Activated naive CD4-positive, alpha-beta T cell treated with anti-CD3 and anti-CD28 coated beads for 36 hours (primary cell): ENCODE measurements around the gene SRSF4. TPM values are rescaled to one million over a fixed set of nuclear protein-coding genes. Genes with fewer than 3 reads are reported as not detected.

Experiments
- CTCF ChIA-PET: fragments of 350-600 bp; sonication (Branson Sonifier 250); formaldehyde crosslinking; loops from one replicate; lab custom pipeline; 2021; ENCODE audit warnings: antibody characterized with exemption; lab: Charles Lee
- DNase-seq: peaks from one replicate; pipeline ENCODE4 v3.0.0-alpha.2; 2020
- H3K27ac Mint-ChIP-seq: one replicate; pipeline ENCODE4 v1.8.0; 2021; ENCODE audit warnings: mild to moderate bottlenecking, mixed read lengths
- H3K27me3 Mint-ChIP-seq: one replicate; pipeline ENCODE4 v1.8.0; 2021; ENCODE audit warnings: low read depth, mixed read lengths
- H3K36me3 Mint-ChIP-seq: one replicate; pipeline ENCODE4 v1.8.0; 2021; ENCODE audit warnings: low read depth, mixed read lengths
- H3K4me1 Mint-ChIP-seq: one replicate; pipeline ENCODE4 v1.8.0; 2021; ENCODE audit warnings: low read depth, mixed read lengths
- H3K4me3 Mint-ChIP-seq: one replicate; pipeline ENCODE4 v1.8.0; 2021; ENCODE audit warnings: mild to moderate bottlenecking, moderate library complexity, mixed read lengths
- H3K9me3 Mint-ChIP-seq: one replicate; pipeline ENCODE4 v1.8.0; 2021; ENCODE audit warnings: mixed read lengths
- intact Hi-C: fragments of 100-400 bp; cut with micrococcal nuclease; formaldehyde crosslinking; loops from one replicate; pipeline ENCODE4 v1.15.1; 2023
- total RNA-seq, 2 experiments: library from RNA; stranded (reverse); gene quantifications; one replicate each; pipeline ENCODE4 v1.2.3, GENCODE V29; 2021

Gene SRSF4
- total RNA-seq, 2 experiments from 2014 or later = 166 to 170 TPM

DNA sequence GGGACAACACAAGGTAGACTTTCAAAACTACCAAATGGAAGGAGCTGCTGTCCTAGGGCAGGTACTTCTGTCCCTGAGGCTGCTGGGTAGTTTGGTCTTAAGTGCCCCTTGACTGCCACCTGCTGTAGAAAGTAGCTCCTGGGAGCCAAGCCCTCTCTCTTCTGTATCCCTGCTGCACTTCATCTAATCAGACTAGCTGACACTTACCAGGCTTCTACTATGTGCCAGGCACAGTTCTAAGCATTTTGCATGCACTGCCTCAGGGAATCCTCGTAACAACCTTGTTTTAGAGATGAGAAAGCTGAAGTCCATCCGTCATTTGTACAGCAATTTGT is 15.9 kb upstream of the SRSF4 start:
- Mint-ChIP-seq H3K27ac (no peak overlapping the region), H3K36me3 (peaks cover 26% of the 10 kb centered on the region), H3K9me3 (no peaks in the 10 kb centered on the region), H3K27me3 (no peaks in the 10 kb centered on the region), H3K4me1 (peaks cover 3% of the 10 kb centered on the region), H3K4me3 (no peak overlapping the region)
- DNase-seq = peak; percentile 57
- intact Hi-C loops = loop anchor here (1.0 kb wide), 1 partner anchor 315 kb away; no protein-coding TSS in a partner anchor
- CTCF ChIA-PET = interaction anchor here (0.6 to 2.0 kb wide), 12 partner anchors 11 to 427 kb away, joined by 3 to 7 read pairs (median 4); no protein-coding TSS in a partner anchor

DNA sequence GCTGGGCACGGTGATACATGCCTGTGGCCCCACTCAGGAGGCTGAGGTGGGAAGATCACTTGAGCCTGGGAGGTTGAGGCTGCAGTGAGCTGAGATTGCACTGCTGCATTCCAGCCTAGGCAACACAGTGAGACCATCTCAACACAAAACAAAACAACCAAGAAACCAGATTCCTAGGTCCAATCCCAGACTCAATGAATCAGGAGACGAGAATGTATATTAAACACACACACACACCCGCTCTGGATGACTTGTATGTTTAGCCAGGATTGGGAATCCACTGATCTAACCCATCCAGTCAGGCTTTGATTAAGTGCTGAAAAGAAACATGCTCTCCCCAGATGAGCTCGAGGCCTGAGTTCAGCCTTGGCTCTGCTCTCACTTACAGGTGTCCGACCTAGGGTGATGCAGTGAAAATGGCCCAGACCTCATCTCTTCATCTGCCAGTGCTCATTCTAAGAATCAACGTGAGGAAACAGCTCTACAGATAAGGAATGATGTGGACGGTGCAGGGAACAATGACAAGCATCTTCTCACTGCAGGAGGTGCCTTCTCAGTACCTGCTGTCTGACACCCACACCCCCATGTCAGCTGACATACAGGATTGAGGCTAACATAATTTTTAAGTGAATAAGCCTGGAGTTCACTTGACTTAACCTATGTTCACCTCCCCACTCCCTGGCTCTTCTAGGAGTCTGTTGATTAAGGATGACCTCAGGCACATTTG is 15.3 kb upstream of the SRSF4 start:
- no peaks in the 10 kb centered on the region for H3K4me1 Mint-ChIP-seq
- intact Hi-C loops = loop anchor here (1.0 kb wide), 1 partner anchor 315 kb away; no protein-coding TSS in a partner anchor
- CTCF ChIA-PET = interaction anchor here (0.6 to 2.0 kb wide), 11 partner anchors 11 to 427 kb away, joined by 3 to 8 read pairs (median 4); no protein-coding TSS in a partner anchor
- no peaks in the 10 kb centered on the region for H3K27me3 Mint-ChIP-seq
- no peak for DNase-seq
- H3K27ac Mint-ChIP-seq = no peak overlapping the region
- peaks cover 24% of the 10 kb centered on the region for H3K36me3 Mint-ChIP-seq
- H3K4me3 Mint-ChIP-seq = no peak overlapping the region
- no peaks in the 10 kb centered on the region for H3K9me3 Mint-ChIP-seq

DNA sequence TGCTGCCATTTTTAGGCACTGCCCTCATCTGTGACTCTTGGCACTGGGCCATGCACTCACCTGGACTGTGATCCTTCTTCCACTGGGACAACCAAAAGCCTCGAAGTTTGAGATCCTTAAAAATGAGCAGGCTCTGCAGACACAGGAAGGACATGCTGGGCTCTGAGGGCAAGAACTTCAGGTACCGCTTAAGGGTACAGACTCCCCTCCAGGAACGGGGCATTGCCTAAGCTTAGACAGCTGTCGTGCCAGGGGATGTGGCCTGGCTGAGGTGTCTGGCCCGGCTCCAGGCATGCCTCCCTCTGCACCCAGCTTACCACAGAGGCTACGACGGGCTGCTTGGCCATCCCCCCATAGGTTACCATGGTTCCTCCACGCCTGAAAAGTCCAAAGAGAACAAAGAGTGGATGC is 14.2 kb upstream of the SRSF4 start:
- Mint-ChIP-seq H3K36me3 (peaks cover 22% of the 10 kb centered on the region), H3K9me3 (no peaks in the 10 kb centered on the region), H3K27me3 (no peaks in the 10 kb centered on the region), H3K27ac (no peak overlapping the region), H3K4me1 (no peaks in the 10 kb centered on the region), H3K4me3 (no peak overlapping the region)
- DNase-seq = no peak
- CTCF ChIA-PET = interaction anchor here (1.6 kb wide), 1 partner anchor 314 kb away, joined by 8 read pairs; no protein-coding TSS in a partner anchor
- intact Hi-C loops = no loop called here

DNA sequence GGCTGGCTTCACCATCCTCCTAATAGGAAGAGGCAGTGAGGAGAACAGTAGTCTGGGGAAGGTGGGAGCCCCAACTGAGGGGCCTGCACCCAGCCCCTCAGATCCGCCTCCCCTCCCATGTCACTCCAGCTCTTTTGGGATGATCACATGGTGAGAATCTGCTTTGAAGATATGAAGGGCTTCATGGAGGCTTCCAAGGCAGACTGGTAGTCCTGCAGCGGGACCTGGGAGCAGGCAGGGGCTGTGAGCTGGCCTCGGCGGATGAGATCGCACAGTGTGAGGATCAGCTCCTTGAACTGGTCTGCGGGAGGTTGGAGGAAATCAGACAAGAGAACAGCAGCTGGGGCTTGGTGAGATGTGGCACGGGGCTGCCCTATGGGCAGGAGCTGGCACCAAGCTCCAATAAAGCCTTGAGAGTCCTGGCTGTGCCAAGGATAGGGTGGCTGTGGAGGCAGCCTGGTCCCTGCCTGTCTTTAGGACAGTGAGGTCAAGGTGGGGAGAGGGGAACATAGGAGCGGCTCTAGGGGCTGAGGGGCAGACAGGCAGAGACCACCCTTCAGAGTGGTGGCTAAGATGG is 12.3 kb upstream of the SRSF4 start:
- CTCF ChIA-PET = interaction anchor here (1.3 kb wide), 1 partner anchor 9 kb away, joined by 5 read pairs; no protein-coding TSS in a partner anchor
- Mint-ChIP-seq H3K4me3 (no peak overlapping the region), H3K9me3 (no peaks in the 10 kb centered on the region), H3K4me1 (no peaks in the 10 kb centered on the region), H3K36me3 (peaks cover 18% of the 10 kb centered on the region), H3K27me3 (no peaks in the 10 kb centered on the region), H3K27ac (no peak overlapping the region)
- intact Hi-C loops = no loop called here
- no peak for DNase-seq

DNA sequence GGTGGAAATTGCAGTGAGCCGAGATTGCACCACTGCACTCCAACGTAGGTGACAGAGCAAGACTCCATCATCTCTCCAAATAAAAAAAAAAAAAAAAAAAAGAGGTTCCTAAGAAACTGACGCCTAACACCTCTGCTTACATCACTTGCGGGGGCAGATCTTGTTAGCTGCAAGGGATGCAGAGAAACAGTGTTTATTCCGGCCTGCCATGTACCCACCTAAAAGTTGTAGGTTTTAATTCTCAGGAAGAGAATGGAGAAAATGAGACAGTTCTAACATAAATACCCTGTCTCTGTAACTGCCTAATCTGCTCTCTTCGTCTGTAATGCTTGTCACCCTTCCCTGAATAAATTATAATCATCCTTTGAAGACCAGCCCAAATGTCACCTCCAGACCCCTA is 9.0 kb upstream of the SRSF4 start:
- Mint-ChIP-seq H3K4me1 (no peaks in the 10 kb centered on the region), H3K27me3 (no peaks in the 10 kb centered on the region), H3K9me3 (no peaks in the 10 kb centered on the region), H3K36me3 (peaks cover 12% of the 10 kb centered on the region), H3K4me3 (no peak overlapping the region), H3K27ac (no peak overlapping the region)
- intact Hi-C loops = no loop called here
- CTCF ChIA-PET = no interaction called here
- no peak for DNase-seq

DNA sequence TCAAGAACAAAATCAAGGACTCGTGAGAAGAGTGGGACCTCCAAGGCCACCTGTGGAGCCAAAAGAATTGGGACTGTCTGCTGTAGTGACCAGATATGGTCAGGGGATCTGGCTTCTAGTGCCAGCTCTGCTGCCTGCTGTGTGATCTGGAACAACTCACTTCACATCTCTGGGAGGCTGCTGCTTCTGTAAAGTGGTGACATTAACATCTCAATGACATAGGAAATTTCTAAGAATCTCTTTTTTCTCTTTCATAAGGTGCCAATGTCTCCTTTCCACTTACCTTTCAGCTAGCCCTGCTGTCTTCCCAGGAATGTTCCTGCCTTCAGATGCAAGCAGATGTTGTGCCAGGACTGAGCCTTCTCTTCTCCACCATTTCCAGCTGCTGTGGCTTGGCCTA is 5.0 kb upstream of the SRSF4 start:
- no peak overlapping the region for H3K27ac Mint-ChIP-seq
- intact Hi-C loops = no loop called here
- CTCF ChIA-PET = interaction anchor here (0.7 to 0.9 kb wide), 3 partner anchors 11 to 267 kb away, joined by 3 read pairs; no protein-coding TSS in a partner anchor
- H3K4me1 Mint-ChIP-seq = peaks cover 5% of the 10 kb centered on the region
- no peak for DNase-seq
- no peaks in the 10 kb centered on the region for H3K27me3 Mint-ChIP-seq
- peaks cover 5% of the 10 kb centered on the region for H3K36me3 Mint-ChIP-seq
- H3K9me3 Mint-ChIP-seq = no peaks in the 10 kb centered on the region
- no peak overlapping the region for H3K4me3 Mint-ChIP-seq

DNA sequence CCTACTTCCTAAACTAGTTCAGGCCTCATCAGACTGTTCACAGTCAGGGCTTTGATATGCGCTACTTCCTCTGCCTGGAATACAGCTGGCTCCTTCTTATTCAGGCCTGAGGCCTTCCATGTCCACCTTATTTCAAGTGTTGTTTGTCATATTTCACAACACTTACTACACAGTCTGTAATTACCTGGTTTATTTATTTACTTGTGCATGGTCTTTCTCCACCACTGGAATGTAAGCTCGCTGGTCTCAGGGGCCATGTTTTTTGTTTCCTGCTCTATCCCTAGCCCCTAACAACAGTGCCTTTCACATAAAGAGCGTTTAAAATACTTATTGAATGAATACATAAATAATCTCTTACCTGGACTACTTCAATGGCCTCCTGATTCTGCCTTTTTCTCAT is 4.6 kb upstream of the SRSF4 start:
- no peaks in the 10 kb centered on the region for H3K9me3 Mint-ChIP-seq
- DNase-seq = no peak
- CTCF ChIA-PET = interaction anchor here (0.9 kb wide), 1 partner anchor 11 kb away, joined by 3 read pairs; no protein-coding TSS in a partner anchor
- H3K27ac Mint-ChIP-seq = no peak overlapping the region
- H3K4me1 Mint-ChIP-seq = peaks cover 5% of the 10 kb centered on the region
- H3K36me3 Mint-ChIP-seq = peaks cover 5% of the 10 kb centered on the region
- intact Hi-C loops = no loop called here
- H3K4me3 Mint-ChIP-seq = no peak overlapping the region
- no peaks in the 10 kb centered on the region for H3K27me3 Mint-ChIP-seq

DNA sequence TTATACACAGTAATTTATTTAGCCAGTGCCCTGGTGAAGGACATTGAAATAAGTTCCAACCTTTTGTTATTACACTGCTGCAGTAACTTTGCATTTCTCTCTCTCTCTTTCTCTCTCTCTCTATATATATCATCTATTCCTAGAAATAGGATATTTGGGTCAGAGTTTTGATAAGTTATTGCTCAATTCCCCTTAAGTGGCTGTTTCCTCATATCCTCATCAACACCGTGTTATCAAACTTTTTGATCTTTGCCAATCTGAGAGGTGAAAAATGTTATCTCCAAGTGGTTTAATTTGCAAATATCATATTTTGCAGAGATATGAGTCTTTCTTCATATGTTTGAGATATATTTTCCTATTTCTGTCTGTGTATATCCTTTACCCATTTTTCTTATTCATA is 1.6 kb upstream of the SRSF4 start:
- Mint-ChIP-seq H3K27me3 (no peaks in the 10 kb centered on the region), H3K4me1 (peaks cover 23% of the 10 kb centered on the region), H3K27ac (no peak overlapping the region), H3K36me3 (peaks cover 23% of the 10 kb centered on the region), H3K9me3 (no peaks in the 10 kb centered on the region), H3K4me3 (peak overlapping the region; percentile 93)
- no peak for DNase-seq
- intact Hi-C loops = loop anchor here (5.0 kb wide), 1 partner anchor 141 kb away; no protein-coding TSS in a partner anchor
- CTCF ChIA-PET = interaction anchor here (0.6 to 3.1 kb wide), 4 partner anchors 9 to 299 kb away, joined by 3 to 9 read pairs (median 4); no protein-coding TSS in a partner anchor

DNA sequence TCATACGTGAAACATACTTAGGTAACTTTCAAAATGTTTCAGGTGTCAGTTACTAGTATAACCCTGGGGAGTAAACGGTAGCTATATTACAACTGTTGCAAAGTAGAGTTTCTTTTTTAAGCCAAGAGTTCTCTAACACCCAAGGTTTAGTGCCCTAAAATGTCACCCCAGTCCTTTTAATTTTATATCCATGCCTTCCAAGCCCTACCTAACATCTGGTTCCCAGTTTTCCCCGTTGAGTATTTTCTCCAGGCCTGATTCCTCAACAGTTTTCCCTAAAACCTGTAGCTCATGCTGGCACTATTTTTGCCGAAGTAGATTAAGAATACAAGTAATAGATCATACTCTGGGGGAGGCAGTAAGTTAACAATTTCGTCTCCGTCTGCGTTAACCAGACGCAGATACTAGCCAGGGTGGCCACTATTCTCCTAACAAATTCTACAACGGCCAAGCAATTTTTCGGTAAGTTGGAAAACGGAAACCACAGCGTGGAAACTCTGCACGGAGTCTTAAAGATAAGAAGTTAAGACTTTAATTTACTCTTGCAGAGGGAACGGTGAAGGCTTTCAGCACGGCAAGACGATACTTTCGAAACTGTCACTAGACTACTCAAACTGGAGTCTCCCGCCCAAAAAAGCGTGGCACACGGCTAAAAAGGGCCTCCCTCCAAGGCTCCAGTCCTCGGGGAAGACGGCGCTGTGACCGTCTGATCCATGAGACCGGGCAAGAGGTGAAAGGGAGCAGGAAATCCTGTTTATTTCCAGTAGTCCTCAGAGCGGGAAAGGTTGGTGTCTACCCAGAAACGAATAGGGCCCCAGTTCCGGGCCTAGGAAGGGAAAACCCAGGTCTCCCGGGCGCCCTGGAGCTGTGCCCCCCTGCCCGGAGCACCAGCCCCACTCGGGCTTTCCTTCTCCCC is 945 bp downstream of the SRSF4 start:
- H3K36me3 Mint-ChIP-seq = peaks cover 40% of the 10 kb centered on the region
- no peaks in the 10 kb centered on the region for H3K9me3 Mint-ChIP-seq
- CTCF ChIA-PET = interaction anchor here (0.6 to 3.1 kb wide), 6 partner anchors 19 to 304 kb away, joined by 3 to 15 read pairs (median 8); no protein-coding TSS in a partner anchor
- peaks cover 43% of the 10 kb centered on the region for H3K4me1 Mint-ChIP-seq
- peak; percentile 55 for DNase-seq
- no peaks in the 10 kb centered on the region for H3K27me3 Mint-ChIP-seq
- intact Hi-C loops = loop anchor here (1.0 to 5.0 kb wide), 8 partner anchors 50 to 538 kb away; partner anchors contain the start of genes EPB41, MECR, TAF12 and TMEM200B
- H3K27ac Mint-ChIP-seq = peak overlapping the region; percentile 98
- peak overlapping the region; percentile 93 for H3K4me3 Mint-ChIP-seq

DNA sequence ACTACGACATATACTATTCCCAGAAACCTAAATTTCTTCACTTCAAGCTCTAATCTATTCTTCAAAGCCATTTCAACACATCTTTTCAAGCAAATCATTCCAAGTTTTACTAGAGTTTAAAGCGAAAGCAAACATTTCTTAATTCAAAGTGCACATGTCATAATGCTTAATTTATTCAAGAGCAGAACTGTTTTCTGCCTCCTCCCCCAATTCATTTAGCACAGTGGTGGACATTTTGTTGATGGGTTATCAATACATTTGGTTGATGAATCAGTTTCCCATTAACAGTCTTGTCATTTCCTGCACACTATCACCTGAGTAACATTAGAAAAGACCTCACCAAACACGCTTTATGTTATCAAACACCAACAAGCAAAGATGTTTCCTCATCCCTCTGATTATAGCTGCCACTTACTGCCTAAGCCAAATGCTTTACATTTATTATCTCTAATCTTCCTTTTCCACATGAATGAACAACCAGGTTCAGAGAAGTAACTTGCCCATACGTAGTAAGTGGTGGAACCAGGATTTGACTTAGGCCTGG is 2.0 kb downstream of the SRSF4 start:
- H3K27me3 Mint-ChIP-seq = no peaks in the 10 kb centered on the region
- H3K36me3 Mint-ChIP-seq = peaks cover 42% of the 10 kb centered on the region
- intact Hi-C loops = loop anchor here (2.0 to 5.0 kb wide), 4 partner anchors 51 to 537 kb away; partner anchors contain the start of genes MECR, TAF12 and TMEM200B
- peak overlapping the region; percentile 98 for H3K27ac Mint-ChIP-seq
- no peaks in the 10 kb centered on the region for H3K9me3 Mint-ChIP-seq
- DNase-seq = no peak
- peaks cover 44% of the 10 kb centered on the region for H3K4me1 Mint-ChIP-seq
- CTCF ChIA-PET = interaction anchor here (0.6 to 1.7 kb wide), 3 partner anchors 23 to 303 kb away, joined by 3 to 7 read pairs (median 6); no protein-coding TSS in a partner anchor
- H3K4me3 Mint-ChIP-seq = peak overlapping the region; percentile 93

DNA sequence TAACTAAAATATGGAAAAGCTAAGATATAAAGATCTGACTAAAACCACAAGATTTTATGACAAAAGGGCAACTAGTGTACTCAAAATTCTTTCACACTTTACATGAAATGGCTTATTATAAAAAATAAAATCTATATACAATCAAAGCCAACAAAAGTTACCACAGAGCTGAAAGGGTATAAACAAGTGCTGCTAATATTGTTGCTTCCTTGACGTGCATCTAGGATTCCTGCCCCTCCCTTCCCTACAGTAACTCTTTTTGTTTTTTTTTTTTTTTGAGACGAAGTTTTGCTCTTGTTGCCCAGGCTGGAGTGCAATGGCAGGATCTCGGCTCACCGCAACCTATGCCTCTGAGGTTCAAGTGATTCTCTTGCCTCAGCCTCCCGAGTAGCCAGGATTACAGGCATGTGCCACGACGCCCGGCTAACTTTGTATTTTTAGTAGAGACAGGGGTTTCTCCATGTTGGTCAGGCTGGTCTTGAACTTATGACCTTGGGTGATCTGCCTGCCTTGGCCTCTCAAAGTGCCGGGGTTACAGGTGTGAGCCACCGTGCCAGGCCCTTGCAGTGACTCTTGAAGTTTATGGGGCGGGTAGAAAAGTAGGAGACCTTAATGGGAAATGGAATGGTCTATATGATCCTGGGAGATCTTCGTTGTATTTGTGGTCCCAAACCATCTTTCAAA is 4.5 kb downstream of the SRSF4 start:
- H3K9me3 Mint-ChIP-seq = no peaks in the 10 kb centered on the region
- H3K36me3 Mint-ChIP-seq = peaks cover 51% of the 10 kb centered on the region
- no peak for DNase-seq
- CTCF ChIA-PET = interaction anchor here (0.6 kb wide), 2 partner anchors 284 to 391 kb away, joined by 3 read pairs; no protein-coding TSS in a partner anchor
- intact Hi-C loops = no loop called here
- H3K27ac Mint-ChIP-seq = peak overlapping the region; percentile 98
- H3K27me3 Mint-ChIP-seq = no peaks in the 10 kb centered on the region
- no peak overlapping the region for H3K4me3 Mint-ChIP-seq
- peaks cover 51% of the 10 kb centered on the region for H3K4me1 Mint-ChIP-seq
